T follicular helper cell (primary cell): ENCODE results near the gene PARD3.

Experiments
- DNase-seq: peaks from one replicate; pipeline ENCODE4 v3.0.0-alpha.2; 2020; ENCODE audit warnings: low read depth

PARD3 gene

DNA sequence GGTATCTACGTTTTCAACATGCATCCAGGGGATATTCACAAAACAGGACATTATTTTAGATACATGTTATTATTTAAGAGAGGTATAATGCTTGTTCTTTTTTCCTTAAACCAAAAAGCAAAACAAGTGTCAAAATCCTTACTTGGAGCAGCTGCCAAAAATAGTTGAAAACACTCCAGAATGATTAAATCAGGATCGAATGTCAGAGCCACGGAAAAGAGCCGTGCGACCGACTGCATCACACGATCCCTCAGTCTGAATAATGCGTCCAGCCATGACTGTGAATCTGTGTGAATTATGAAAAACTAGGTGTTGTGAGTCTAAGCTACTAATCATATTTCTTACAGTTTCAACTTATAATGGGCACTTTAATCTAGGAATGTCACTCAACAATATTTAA is 126.0 kb downstream of the PARD3 start:
- DNase-seq: no peak

DNA sequence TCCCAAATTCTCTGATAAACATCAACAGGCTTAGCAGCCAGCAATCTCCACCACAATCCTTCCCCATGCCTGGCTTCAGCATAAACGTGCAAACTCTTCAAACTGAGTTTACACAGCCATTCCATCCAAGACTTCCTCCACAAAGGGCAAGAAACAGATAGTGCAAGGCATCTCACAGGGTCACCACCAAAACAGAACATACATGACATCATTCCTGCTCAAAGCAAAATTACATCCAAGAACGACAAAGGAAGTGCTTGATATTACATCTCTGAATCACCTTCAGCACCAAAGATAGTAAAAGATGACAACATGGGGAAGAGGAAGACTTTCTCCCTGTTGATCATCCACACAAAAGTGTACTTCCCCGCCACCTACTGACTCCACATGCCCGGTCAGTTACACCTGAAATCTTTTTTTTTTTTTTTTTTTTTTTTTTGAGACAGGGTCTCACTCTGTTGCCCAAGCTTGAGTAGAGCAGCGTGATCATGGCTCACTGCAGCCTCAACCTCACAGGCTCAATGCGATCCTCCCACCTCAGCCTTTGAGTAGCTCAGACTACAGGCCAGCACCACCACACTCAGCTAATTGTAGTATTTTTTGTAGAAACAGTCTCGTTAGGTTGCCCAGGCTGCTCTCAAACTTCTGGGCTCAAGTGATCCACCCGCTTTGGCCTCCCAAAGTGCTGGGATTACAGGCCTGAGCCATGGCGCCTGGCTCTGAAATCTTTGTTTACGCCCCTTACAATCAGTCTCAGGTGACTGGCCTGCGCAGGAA is 127.5 kb downstream of the PARD3 start:
- DNase-seq: no peak

DNA sequence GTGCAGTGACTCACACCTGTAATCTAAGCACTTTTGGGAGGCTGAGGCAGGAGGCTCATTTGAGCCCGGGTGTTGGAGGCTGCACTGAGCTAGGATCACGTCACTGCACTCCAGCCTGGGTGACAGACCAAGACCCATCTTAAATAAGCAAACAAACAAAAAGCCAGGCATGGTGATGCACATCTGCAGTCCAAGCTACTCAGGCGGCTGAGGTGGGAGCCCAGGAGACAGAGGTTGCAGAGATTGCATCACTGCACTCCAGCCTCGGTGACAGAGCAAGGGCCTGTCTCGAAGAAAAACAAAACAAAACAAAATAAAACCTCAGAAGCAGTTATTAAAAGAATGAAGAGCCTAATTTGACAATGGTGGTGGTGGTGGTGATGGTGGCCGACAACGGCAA is 132.5 kb downstream of the PARD3 start:
- DNase-seq: no peak

DNA sequence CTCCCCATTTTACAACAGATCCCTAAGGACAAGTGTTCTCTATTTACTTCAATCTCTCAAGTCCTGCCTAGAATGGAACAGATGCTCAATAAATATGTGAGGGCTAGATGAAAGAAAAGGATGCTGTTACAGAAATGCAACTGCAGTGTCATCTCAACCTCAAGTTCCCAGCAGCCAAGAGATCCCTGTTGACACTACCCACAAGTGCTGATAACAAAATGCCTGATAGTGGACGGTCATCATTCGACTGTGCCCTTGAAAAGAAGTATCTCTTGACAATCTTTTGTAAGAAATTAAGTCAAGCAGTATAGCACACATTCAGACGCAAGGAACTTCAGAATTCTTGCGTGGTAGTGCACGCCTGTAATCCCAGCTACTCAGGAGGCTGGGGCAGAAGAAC is 133.2 kb downstream of the PARD3 start:
- DNase-seq: no peak

DNA sequence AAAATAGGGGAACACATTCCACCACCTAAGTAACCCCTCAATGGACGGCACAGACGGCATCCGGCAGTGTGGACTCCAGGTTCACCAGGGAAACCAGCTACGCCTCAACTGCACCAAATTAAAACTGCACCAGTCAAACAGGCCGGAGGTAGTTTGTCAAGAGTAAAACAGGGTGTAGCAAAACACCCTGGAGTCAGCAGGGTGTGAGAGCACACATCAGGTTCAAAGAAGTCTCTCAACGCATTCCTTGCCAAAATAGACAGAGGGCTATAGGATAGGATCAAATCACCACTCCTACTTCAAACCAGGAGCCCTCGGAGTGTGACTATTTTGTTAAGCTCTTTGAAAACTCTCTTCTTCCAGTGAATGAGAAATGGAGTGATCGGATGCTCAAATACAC is 135.9 kb downstream of the PARD3 start:
- DNase-seq: no peak

DNA sequence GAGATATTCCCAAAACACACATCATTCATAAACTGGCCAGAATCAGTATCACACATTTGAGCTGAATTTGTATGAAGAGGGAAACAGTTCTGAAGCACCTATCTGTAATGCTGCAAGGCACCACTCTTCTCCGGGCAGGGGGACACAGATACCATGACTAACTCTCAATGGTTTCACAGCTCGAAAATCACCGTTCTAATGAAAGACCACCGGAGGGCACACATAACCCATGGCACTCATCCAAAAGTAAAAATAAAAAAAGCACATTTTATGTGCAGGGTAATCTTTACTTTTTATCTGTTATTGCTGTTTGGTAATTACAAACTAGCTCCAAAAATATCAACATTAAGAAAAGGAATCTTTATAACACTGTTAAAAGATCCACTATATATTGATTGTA is 137.5 kb downstream of the PARD3 start:
- DNase-seq: no peak

DNA sequence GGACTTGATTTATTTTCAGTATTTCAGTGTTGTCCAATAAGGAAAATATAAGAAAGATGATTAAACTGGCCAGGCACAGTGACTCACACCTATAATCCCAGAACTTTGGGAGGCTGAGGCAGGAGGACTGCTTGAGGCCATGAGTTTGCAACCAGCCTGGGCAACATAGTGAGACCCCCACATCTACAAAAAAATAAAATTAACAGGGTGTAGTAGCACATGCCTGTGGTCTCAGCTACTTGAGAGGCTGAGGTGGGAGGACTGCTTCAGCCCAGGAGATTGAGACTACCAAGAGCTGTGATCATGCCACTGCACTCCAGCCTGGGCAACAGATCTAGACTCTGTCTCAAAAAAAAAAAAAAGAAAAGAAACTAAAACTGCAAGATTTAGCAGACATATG is 138.0 kb downstream of the PARD3 start:
- no peak for DNase-seq

DNA sequence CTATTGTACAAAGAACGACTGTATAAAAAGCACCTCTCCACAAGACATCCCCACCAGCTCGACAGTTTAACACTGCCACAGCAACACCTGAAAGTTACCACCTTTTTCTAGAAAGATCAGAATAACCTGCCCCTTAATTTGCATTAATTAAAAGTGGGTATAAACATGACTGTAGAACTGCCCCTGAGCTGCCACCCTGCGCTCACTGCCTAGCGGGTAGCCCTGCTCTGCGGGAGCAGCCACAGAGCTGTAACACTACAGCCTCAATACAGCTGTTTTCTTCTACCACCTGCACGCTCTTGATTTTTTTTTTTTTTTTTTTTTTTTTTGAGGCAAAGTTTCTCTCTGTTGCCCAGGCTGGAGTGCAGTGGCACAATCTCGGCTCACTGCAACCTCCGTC is 140.9 kb downstream of the PARD3 start:
- DNase-seq: no peak

DNA sequence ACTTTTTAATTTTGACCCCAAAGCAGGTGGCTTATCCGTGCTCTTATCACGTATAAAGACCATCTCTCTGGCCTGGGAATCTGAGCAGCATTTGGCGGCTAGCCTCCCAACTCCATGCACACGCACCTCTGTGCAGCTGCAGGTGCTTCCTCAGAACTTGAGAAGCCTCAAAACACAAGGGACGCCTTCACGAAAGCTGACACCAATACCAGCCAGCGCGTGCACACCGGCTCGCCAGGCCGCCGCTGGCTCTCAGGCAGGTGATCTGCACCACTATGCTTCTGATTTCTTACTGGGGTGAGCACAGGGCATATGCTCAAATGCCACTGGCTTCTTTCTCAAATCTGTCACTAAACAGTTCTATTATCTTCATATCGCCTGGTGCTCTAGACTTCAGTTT is 145.0 kb downstream of the PARD3 start:
- DNase-seq: no peak

DNA sequence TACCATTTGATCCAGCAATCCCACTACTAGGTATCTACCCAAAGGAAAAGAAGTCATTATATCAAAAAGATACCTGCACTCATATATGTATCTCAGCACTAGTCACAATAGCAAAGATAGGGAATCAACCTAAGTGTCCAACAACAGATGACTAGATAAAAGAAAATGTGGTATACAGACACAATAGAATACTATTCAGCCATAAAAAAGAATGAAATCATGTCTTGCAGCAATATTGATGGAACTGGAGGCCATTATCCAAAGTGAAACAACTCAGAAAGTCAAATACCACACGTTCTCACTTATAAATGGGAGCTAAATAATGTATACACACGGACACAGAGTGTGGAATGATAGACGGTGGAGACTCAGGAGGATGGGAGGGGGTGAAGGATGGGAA is 146.0 kb downstream of the PARD3 start:
- no peak for DNase-seq

DNA sequence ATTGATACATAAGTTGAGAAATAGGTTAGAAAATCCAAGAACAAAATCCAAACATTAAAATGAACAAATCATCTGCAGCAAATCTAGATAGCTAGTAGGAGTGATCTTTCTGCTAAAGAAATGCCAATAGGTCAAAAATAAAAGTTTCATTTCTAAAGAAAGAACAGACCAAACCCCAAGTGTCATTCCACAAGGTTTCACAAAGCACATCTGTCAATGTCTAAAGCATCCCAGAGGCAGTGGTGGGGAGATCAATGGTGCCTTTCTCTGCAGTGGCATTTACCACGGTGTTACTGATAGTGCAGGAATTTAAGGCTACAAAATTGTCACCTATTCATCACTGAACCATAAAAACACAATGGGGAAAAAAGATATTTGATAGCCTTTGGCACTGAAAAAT is 147.9 kb downstream of the PARD3 start:
- DNase-seq: no peak

DNA sequence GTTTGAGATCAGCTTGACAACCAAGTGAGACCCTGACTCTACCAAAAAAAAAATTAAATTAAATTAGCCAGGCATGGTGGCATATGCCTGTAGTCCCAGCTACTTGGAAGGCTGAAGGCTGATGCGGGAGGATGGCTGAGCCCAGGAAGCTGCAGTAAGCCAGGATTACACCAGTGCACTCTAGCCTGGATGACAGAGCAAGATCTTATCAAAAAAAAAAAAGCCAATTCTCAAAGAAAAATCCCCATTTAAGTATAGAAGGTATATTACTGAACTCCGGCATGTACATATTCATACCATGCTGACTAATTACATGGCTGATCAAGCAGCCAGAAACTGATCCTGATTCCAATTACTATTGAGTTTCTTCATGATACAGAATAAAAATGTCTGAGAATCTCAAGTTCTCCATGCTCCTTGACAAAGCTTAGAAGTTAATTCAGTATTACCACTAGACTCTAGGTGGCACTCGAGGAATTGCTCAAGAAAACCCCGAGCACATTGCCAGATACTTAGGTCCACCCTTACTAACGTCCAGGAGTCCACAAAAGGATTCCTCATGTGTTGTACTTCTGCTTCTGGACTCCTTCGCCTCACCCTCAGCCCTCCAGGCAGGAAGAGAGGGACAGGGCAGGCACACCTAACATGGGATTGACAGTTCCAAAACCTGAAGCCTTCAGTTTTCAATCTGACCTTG is 148.9 kb downstream of the PARD3 start:
- no peak for DNase-seq

DNA sequence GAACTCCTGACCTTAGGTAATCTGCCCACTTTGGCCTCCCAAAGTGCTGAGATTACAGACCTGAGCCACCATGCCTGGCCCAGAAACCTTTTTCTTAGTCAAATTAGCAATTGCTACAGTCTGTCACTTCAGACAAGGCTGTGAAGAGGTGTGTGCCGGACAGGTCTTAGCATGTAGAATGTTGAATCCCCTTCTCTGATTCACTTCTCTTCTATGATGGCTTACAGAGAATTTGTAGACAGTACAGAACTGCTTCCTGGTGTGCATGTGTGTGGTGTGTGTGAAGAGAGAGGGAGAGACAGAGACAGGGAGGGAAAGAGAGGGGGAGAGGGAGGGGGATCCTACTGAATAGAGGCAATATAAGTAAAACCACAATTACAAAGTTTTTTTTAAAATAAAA is 150.4 kb downstream of the PARD3 start:
- DNase-seq: no peak

DNA sequence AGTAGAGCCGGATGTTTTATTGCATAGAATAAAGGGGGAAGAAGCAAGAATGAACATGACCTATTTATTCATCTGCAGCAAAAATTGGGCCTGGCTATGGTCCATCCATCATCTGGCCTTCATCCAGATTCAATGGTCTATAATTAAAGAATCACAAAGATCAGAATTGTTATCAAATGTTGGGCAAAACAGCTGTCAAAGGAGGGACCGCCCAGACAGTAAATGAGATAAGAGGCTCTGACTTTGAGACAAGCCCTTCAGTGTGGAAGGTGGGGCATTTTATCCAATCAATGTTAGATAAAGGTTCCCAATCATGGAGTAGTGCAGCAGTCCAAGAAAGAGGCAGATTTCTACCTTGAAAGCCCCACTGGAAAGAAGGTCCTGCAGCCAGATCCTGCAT is 153.5 kb downstream of the PARD3 start:
- DNase-seq: no peak

DNA sequence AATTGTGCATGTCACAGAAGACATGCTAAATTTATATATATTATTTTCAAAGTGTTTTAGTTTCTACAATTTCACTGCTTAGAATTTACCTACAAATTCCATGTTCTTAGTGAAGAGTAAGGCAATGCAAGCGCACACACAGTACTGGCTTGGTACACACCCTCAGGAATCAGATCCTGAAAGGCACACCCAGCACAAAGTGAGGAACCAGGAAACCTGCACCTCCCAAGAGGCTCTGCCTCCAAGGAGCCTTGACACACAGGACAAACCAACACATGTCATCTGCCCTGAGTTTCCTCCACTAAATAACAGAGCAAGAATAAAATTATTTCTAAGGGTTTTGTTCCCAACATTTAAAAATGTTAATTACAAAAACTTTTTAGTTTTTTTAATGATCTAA is 156.2 kb downstream of the PARD3 start:
- no peak for DNase-seq

DNA sequence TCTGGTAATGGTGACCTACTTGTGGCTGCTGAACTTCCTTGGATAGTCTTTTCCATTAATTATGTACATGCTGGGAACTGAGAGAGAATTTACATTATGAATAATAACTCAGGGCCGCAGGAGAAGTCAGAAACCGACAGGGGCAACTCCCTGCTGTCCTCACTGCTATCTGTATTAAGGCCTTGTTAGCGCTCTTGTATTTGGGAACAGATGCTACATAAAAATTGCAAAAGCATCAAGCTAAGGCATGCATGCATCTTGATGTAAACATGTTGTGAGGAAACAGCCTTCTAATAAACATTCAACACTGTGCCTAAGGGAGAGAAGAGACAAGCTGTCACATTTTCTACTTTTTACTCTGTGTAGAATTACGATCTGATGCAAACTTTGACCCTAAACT is 158.4 kb downstream of the PARD3 start:
- DNase-seq: no peak

DNA sequence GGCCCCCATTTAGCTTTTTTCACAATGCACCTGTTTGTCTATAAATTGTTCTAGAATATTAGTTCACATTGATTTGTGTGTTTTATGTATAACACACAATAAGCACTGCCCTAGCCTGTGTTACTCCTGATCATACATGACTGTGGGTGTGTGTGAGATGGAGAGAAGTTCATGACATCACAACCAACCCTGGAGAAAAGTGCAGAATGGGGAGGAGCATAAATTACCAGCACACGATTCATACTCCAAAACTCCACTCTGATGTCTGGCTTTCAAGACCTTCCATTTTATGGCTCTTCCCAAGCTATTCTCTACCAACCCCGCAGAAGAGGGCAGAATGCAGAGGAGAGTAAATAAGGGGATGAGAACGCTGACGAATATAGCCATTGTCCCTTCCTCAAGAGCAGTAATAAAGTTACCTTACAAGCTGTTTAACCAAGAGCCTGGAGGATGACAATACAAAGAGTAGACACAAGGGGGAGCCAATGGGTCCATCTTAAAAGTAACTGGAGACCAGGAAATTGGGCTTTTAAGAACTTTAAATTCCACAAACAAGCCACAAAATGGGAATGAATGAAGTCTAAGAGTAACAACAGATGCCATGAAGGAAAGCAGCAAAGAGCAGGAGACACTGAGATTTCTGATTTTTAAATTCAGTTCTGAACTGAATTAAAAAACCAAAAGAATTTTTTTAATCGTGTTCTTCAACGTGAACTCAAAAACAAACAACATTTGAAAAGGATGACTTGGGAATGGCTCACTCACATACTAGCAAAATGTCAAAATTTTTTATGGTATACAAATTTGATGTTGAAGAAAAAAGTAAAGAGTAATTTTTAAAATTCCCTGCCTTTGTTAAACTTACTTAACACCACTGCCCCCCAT is 159.6 kb downstream of the PARD3 start:
- DNase-seq: no peak

DNA sequence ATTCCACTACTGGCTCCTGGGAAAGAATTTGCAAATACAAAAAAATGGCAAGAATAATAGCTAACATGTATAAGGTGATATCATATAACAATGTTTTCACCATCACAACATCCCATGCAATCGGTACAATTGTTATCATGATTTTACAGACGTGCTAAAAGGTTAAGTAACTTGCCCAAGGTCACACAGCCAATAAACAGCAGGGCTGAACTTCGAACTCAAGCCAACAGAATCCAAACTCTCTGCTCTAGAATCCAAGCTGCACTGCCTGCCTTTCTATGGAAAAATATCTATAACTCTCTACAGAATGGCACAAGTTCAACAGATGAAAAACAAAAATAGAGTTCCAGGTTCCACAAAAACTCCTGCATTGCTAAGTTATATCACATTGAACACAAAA is 160.9 kb downstream of the PARD3 start:
- DNase-seq: no peak

DNA sequence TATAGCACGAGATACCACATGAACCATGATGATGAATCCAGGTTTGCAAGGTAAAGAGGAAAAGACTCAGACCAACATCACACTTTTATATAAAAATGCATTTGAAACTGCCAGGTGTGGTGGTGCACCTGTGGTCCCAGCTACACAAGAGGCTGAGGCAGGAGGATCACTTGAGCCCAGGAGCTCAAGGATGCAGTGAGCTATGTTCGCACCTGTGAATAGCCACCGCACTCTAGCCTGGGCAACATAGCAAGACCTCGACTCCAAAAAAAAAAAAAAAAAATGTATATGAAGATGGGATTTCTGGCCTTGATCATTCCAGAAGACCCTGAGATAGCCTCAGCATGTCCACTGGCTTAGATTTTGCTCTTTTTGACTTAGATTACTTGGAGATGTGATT is 161.6 kb downstream of the PARD3 start:
- no peak for DNase-seq

DNA sequence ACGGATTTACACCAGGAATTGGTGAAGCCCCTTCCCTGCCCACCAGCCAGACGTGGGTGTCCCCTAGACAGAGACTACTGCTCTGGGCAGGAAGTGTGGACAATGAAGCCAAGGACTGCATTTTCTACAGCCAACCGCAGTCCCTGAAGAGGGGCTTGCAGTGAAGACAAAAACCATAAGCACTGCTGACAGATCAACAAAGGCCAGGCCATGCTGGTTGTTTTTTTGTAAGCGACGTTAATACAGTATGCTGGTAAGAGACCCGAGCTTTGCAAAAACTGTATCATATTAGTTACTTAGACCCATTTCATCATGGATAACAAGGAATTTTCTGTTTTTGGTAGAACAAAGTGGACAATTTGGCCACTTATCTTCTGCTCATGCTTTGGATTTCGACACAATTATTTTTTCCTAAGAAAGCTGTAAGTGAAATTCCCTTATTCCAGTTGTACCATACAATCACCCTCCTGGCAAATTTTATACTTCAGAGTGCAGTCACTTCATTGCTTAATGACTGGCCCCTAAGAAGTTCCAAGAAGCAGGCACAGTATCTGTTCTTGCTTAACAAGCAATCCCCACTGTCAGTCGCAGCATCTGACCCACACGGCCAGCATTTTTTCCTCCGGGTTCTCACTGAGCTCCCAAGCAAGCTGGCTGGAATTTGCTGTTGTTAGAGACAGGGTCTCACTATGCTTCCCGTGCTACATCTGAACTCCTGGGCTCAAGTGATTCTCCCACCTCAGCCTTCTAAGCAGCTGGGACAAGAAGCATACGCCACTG is 163.5 kb downstream of the PARD3 start:
- no peak for DNase-seq

DNA sequence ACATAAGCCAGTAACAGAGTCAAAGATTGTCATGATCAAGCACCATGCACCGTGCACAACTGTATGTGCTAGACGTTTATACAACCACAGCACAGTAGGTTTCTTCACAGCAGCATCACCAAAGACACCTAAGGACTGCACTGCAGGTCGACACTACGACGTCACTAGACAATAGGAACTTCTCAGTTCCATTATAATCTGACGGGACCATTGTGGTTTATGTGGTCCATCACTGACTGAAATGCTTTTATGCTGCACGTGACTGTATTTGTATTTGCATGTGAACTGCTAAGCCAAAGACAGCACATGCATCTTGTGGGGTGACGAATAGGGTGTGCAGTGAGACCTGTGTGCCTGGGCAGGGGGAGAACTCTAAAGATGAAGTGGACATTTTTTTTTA is 164.9 kb downstream of the PARD3 start:
- no peak for DNase-seq

DNA sequence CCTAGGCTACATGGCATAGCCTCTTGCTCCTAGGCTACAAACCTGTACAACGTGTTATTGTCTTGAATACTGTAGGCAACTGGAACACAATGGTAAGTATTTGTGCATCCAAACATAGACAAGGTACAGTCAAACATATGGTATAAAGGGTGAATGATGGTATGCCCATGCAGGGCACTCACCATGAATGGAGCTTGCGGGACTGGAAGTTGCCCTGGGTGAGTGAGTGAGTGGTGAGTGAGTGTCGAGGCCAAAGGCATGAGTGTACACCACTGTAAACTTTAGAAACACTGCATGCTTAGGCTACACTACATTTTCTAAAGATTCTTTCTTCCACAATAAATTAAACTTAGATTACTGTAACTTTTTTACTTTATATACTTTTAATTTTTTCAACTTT is 165.7 kb downstream of the PARD3 start:
- no peak for DNase-seq
